Keratinocyte (primary cell): Measurements from ENCODE around the gene BNIP5.

Experiments
- EZH2 ChIP-seq: IDR thresholded peaks from one replicate; pipeline ENCODE4 v1.6.1; 2012; ENCODE audit warnings: inconsistent platforms, mild to moderate bottlenecking, low read length, moderate library complexity
- TF ChIP-seq, protein P1 (sequence below), 3 experiments: IDR thresholded peaks in 1 of 3; conservative IDR thresholded peaks in 1 of 3; optimal IDR thresholded peaks in 1 of 3; 2 replicates in 2 of 3; 3 replicates in 1 of 3; pipeline versions ENCODE3 to v1.5.1; 2011; ENCODE audit warnings: low read length in 3 of 3, mild to moderate bottlenecking in 3 of 3, moderate library complexity in 2 of 3, control low read depth in 1 of 3, inconsistent platforms in 1 of 3; ENCODE audit not compliant: insufficient read depth in 2 of 3; ENCODE audit errors: extremely low read depth in 1 of 3

DNA sequence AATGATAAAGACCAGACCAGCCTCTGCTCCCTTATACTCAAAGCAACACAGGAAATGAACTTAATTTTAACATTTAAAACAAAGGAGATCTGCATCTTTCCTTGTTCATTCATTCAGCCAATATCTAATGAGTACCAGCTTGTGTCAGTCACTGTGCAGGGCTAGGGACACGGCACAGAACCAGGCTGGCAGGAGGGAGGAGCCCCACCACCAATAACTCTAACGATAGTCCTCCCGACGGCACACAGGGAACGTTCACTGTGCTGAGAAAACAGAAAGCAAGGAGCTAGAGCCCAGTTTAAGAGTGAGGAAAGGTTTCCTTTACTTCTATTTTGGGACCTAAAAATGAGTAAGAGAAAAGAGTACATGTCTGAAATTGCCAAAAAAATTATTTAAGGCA is 40.9 kb upstream of the BNIP5 start:
- no peak for TF ChIP-seq EZH2
- TF ChIP-seq, protein P1, sequence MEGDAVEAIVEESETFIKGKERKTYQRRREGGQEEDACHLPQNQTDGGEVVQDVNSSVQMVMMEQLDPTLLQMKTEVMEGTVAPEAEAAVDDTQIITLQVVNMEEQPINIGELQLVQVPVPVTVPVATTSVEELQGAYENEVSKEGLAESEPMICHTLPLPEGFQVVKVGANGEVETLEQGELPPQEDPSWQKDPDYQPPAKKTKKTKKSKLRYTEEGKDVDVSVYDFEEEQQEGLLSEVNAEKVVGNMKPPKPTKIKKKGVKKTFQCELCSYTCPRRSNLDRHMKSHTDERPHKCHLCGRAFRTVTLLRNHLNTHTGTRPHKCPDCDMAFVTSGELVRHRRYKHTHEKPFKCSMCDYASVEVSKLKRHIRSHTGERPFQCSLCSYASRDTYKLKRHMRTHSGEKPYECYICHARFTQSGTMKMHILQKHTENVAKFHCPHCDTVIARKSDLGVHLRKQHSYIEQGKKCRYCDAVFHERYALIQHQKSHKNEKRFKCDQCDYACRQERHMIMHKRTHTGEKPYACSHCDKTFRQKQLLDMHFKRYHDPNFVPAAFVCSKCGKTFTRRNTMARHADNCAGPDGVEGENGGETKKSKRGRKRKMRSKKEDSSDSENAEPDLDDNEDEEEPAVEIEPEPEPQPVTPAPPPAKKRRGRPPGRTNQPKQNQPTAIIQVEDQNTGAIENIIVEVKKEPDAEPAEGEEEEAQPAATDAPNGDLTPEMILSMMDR (optimal IDR thresholded peaks at IDR 0.05 in 1 of 3, IDR thresholded peaks at IDR 0.05 in 1 of 3, conservative IDR thresholded peaks at IDR 0.05 in 1 of 3; ENCODE audit: extremely low read depth in 1 of 3, insufficient read depth in 2 of 3, low read length in 3 of 3) = no peak
